ENCODE measurements around the gene PRICKLE2. TPM values are rescaled to one million over a fixed set of nuclear protein-coding genes. Genes with fewer than 3 reads are reported as not detected.

Gene PRICKLE2
- polyA plus RNA-seq, 3 donors = not detected

GRCh38 chr3:64111872-64112271 lies 113.4 kb downstream of the PRICKLE2 start:
- Mint-ChIP-seq H3K4me3 (no peak overlapping the region), H3K27me3 (ENCODE audit: low read depth in 3 of 3) (peaks cover 0 to 5% (median 0%) of the 10 kb centered on the region in 3 donors), H3K27ac (no peak overlapping the region), H3K9me3 (peaks cover 2 to 27% (median 8%) of the 10 kb centered on the region in 7 donors), H3K4me1 (no peaks in the 10 kb centered on the region), H3K36me3 (no peaks in the 10 kb centered on the region)
- intact Hi-C loops (cut with micrococcal nuclease) = no loop called here
- no peaks in the 10 kb centered on the region for H3K27me3 ChIP-seq (ENCODE audit: control insufficient read depth in 2 of 2, insufficient read depth in 2 of 2, low read length in 2 of 2)
- WGBS (ENCODE audit: insufficient coverage) = 67% methylated on average over 2 of the region's 2 CpGs
- no peak overlapping the region for H3K4me3 ChIP-seq (replicated peaks in 1 of 3; ENCODE audit: low read depth in 2 of 3, low read length in 3 of 3)
- no peaks in the 10 kb centered on the region for H3K4me1 ChIP-seq (ENCODE audit: control insufficient read depth in 1 of 2, insufficient read depth in 2 of 2, low read length in 2 of 2)
- H2AFZ ChIP-seq (ENCODE audit: insufficient read depth, low read depth, low read length, poor library complexity, severe bottlenecking) = no peak overlapping the region
- H3K27ac ChIP-seq (ENCODE audit: low read depth in 1 of 2, low read length in 2 of 2) = no peak overlapping the region
- no peaks in the 10 kb centered on the region for H3K79me2 ChIP-seq (ENCODE audit: insufficient read depth, low read length)
- DNase-seq = no peak
- TF ChIP-seq CTCF (IDR thresholded peaks at IDR 0.05) = no peak
- no peaks in the 10 kb centered on the region for H4K20me1 ChIP-seq (ENCODE audit: insufficient read depth, low read length)
- H3K9ac ChIP-seq (ENCODE audit: insufficient read depth, low read length, poor library complexity, severe bottlenecking) = no peak overlapping the region
- peaks cover 0 to 13% of the 10 kb centered on the region in 2 donors for H3K9me3 ChIP-seq (replicated peaks in 1 of 2; ENCODE audit: control insufficient read depth in 1 of 2, insufficient read depth in 1 of 2, low read length in 2 of 2)
- no peak overlapping the region for H3K4me2 ChIP-seq (replicated peaks; ENCODE audit: extremely low read depth, low read length, poor library complexity, severe bottlenecking)
- no peaks in the 10 kb centered on the region for H3K36me3 ChIP-seq (replicated peaks in 1 of 2; ENCODE audit: control insufficient read depth in 1 of 2, insufficient read depth in 2 of 2, low read length in 2 of 2)

DNA sequence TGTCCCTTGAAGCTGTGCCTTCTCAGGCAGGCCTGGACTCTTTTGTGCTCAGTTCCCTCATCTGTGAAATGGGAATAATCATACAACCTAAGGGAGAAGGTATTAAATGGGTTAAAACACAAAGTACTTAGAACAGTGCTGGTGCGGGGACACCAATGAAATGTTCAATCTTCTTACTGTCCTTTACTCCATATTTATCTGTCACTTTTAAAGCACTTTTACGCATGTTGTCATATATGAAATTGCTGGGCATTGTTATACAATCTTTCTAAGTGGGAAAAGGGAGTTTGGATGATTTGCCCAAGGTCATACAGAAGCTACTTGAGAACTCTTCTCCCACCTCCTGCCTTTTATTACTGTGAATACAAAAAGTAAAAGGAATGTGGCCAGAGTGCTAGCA lies 114.2 kb downstream of the PRICKLE2 start:
- Histone ChIP-seq H2AFZ (ENCODE audit: insufficient read depth, low read depth, low read length, poor library complexity, severe bottlenecking) (no peak overlapping the region), H4K20me1 (ENCODE audit: insufficient read depth, low read length) (no peaks in the 10 kb centered on the region), H3K4me1 (ENCODE audit: control insufficient read depth in 1 of 2, insufficient read depth in 2 of 2, low read length in 2 of 2) (no peaks in the 10 kb centered on the region), H3K4me2 (replicated peaks; ENCODE audit: extremely low read depth, low read length, poor library complexity, severe bottlenecking) (no peak overlapping the region), H3K9me3 (replicated peaks in 1 of 2; ENCODE audit: control insufficient read depth in 1 of 2, insufficient read depth in 1 of 2, low read length in 2 of 2) (peaks cover 0 to 13% of the 10 kb centered on the region in 2 donors), H3K4me3 (replicated peaks in 1 of 3; ENCODE audit: low read depth in 2 of 3, low read length in 3 of 3) (no peak overlapping the region), H3K27me3 (ENCODE audit: control insufficient read depth in 2 of 2, insufficient read depth in 2 of 2, low read length in 2 of 2) (no peaks in the 10 kb centered on the region), H3K79me2 (ENCODE audit: insufficient read depth, low read length) (no peaks in the 10 kb centered on the region), H3K36me3 (replicated peaks in 1 of 2; ENCODE audit: control insufficient read depth in 1 of 2, insufficient read depth in 2 of 2, low read length in 2 of 2) (no peaks in the 10 kb centered on the region), H3K9ac (ENCODE audit: insufficient read depth, low read length, poor library complexity, severe bottlenecking) (no peak overlapping the region), H3K27ac (ENCODE audit: low read depth in 1 of 2, low read length in 2 of 2) (no peak overlapping the region)
- no peak for DNase-seq
- intact Hi-C loops (cut with micrococcal nuclease) = no loop called here
- H3K4me1 Mint-ChIP-seq = no peaks in the 10 kb centered on the region
- peaks cover 2 to 24% (median 8%) of the 10 kb centered on the region in 7 donors for H3K9me3 Mint-ChIP-seq
- no CpG with 5 or more reads among the region's 2 CpGs for WGBS (ENCODE audit: insufficient coverage)
- no peaks in the 10 kb centered on the region for H3K36me3 Mint-ChIP-seq
- no peak overlapping the region for H3K4me3 Mint-ChIP-seq
- H3K27me3 Mint-ChIP-seq (ENCODE audit: low read depth in 3 of 3) = peaks cover 0 to 5% (median 0%) of the 10 kb centered on the region in 3 donors
- no peak overlapping the region for H3K27ac Mint-ChIP-seq
- no peak for TF ChIP-seq CTCF (IDR thresholded peaks at IDR 0.05)

All from CD14-positive monocyte (primary cell).